Smooth muscle cell of the brain vasculature (primary cell): ENCODE data around the gene MT1HL1.

Source experiments
- DNase-seq: peaks from one replicate; pipeline ENCODE4 v3.0.0-alpha.2; 2012; ENCODE audit warnings: low read depth, low spot score

Gene MT1HL1

DNA sequence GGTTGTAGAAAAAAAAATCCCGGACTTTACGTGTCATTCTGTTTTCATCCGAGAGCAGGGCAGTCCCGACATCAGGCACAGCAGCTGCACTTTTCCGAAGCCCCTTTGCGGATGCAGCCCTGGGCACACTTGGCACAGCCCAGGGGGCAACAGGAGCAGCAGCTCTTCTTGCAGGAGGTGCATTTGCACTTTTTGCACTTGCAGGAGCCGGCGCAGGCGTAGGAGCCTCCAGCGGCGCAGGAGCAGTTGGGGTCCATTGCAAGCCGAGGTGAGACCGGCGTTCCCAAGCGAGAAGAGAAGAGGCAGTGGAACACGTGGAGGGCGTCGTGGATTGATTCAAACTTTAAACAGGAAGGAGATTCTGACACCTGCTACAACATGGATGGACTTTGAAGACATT, at the start of gene MT1HL1:
MT1HL1 (minus strand) TSS at position 326 of the 400 bp plus-strand sequence; CDS start at position 257, 69 bp downstream.
- DNase-seq = no peak

DNA sequence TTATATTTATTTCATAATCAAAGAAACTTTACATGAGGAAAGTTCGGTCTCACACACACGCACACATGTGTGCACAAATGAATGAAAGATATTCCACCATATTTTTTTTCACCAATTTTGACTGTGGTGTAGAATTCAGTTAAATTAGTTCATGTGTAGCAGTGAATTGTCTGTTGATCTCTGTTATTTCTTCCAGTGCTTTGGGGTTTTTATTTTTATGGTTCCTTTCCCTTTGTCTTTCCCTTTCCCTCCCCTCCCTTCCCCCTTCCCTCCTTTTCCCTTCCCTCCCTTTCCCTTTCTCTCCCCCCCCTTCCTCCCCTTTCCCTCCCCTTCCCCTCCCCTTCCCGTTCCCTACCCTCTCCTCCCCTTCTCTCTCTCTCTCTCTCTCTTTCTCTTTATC, 46.7 kb upstream of the MT1HL1 start:
- no peak for DNase-seq

DNA sequence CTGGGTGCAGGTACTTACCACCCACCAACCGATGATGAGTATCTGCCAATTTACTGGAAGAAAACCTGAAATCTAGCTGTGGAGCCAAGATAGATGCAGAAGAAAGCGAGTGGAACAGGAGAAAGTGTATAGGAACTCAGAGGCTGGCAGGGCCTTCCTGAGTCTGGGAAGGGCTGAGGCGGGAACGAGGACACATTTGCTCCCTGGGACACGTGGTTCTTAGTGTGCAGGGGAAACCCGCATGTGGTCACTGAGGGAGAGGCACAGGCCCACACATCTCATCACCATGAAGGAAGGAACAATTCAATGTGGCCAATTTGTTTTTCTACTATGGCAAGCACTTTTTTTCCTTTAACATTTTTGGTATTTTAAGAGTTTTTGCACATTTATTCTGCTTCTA, 45.9 kb upstream of the MT1HL1 start:
- DNase-seq = no peak

DNA sequence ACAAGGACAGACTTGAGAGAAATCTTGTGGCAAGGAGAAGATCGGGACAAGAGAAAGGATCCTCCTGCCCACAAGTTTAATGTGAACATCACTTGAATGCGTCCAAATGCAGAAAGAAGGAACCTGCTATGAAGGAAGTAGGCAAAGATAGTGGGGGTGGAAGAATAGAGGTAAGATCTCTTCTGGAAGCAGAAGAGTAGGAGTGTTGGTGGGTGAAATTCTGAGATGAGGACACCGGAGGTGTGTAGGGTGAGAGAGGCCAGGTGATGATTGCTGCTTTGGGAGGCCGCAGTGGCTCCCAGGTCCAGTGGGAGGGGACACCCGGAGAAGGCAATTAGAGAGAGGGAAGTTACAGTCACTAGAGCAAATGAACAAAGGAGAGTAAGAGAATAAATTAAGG, 44.6 kb upstream of the MT1HL1 start:
- DNase-seq = no peak

DNA sequence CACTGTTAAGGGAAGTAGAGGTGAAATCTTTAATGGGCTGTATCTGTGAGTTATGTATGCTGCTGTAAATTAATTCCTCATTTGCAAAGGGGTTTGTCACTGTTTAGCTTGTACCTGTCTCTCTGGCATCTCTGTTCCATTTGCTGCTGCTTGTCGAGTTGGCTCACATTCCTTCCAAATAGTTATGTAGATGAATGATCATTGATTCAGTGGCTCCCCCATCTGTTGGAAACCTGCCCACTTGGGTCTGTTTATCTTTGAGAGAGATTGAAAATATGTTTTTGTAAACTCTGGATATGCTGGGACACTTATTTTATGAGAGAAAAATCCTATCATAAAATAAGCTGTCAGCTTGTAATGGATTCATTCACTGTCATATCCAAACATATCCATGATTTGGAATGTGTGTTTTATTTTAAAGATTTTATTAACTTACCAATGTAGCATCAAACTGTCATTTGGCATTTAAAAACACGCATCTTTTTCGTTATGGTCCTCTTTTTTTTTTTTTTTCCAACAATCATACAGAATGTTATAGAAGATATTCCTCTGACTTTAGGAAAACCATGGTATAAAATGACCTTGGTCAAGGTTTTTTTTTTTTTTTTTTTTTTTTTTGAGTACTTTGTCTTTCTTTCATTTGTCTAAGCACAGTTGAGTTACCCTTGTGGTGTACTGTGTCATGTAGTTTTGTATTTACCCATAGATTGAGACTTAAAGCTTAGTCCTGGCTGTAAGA, 41.2 kb upstream of the MT1HL1 start:
- no peak for DNase-seq

DNA sequence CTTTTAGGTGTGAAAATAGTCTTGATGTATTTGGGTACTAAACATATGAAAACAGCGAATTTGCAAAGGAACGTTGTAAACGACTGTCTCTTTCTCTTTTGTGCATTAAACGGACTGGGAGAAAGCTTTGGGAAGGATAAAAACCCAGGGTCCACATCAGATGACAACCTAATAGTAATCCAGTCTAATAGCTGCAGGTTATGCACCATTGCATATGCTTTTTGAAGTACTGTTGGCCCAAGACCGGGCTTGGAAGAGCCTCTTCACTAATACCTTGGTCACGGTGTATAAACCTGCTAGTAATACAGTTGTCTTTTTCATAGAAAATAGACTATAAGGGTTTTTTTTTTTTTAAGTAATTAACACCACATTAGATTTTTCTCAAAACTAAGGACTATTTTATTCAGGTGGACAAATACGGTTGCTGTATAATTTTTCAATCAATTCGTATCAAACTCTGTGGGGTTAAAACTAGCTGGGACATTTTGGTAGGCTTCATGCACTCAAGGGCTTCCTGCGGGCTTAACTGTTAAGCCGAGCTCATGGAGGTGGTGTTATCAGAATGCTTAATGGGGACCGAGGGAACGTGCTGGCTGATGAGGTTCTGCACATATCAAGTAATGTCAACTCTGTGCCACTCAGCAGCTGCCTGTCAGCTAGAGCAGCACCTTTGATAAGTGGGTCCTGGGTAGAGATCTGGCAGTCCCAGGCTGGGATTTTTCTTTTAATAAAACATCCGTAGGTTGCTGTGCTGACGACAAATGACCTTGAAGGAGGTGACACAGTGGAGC, 39.8 kb upstream of the MT1HL1 start:
- DNase-seq = no peak

DNA sequence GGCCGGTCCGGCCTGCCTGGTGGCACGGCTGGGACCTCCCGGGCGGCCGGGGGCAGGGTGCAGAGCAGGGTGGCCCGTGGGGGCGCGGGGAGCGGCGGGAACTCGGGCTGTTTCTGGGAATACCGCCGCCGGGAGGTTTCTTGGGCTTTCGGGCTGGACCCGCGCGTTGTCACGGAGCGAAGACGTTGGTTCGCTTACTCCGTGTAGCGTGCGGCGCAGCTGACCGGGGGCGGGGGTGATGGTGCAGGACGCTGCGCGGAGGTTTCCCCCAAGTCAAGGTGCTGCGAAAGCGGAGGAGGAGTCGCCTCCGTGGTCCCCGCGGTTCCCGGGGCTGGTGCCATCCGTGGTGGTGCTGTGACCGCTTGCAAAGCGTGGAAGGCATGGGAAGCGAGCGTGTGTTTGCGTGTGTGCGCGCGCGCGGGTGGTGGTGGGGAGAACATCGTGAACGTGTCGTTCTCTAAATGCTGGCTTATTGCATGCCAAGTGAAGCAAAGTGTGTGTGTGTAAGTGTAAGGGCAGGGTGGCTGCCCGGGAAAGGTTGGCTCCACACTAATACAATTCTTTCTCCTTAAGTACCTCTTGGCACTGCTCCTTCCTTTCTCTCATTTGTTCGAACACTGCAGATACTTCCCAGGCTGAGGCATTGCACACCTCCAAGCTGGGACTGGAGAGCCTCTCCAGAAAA, 38.8 kb upstream of the MT1HL1 start:
- DNase-seq = no peak

DNA sequence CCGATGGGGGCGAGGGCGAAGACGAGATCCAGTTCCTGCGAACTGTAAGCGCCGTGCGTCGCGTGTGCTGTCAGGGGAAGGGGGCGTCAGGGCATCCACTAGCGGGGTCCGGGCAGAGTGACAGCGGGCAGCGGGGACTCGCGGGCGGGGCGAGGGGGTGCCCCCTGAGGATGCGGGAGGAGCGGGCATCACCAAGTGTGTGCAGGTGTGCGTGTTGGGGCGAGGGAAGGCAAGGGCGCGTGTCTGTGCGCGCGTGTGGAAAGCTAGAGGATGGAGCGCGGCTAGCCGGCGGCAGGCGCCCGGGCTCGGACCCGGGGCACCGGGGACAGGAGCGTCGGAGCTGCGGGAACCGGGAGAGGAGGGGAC, 38.3 kb upstream of the MT1HL1 start:
- DNase-seq = no peak

DNA sequence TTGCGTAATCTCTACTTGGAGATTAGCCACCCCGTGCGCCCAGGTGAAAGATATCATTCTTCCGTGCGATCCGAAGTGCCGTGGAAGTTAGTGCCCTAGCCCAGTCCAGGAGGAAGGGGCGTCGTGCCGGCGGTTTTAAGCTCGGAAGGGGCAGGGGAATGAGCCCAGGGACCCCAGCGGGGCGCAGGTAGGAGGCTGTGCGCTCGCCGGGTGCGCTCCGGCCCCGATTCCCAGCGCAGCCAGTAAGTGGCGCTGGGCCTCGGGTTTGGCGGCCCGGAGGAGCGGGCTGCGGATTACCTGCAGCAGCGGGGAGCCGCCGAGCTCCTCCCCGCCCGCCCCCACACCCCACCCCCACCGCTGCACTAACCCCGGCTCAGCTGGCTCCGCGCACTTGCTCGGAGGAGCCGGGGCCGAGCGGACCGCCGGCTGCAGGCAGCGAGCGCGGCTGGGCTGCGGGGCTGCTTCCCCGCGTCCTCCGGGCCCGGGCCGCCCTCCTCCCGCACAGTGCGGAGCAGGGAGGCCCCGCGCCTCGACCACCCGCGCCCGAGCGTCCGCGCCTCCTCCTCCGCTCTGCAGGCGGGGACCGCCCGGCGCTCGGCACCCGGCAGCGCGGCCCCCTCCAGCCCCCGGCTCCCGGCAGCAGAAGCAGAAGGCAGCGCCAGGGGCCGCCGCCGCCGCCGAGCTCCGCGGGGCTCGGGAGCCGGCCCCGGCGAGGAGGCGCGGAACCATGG, 37.7 kb upstream of the MT1HL1 start, which contains the start of gene RYR2:
RYR2 (plus strand) TSS at position 390 of the 731 bp plus-strand sequence; CDS start at position 728, 338 bp downstream.
- no peak for DNase-seq

DNA sequence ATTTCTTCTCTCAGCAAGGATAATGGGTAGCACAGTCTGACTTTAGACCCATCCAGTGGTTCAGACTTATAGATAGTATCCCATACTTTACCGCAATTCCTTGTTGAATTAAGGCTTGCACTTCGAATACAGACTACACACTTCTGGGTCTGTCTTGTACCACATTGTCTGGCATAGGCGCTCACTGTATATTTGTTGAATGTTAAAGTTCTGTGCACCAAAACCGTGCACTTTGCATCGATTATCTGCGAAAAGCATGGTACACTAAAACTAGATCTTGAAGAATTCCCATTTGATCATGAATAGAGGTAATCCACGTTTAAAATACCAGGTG, 37.2 kb upstream of the MT1HL1 start:
- no peak for DNase-seq

DNA sequence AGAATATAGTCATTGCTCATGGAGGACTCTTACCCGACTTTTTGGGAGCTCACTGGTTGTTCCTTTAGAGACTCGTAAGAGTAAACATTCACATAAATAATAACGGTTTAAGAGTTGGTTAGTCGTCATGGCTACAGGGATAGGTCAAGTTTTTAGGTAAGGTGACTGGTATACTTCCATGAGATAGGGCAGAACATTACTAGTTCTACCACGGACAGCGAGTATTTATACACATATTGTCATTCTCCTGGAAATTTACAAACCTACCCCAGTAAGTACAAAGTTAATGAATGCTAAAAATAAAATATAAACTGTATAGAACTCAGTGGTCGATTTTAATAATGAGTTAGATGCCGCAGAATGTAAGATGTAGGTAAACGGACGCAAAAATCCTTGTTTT, 36.6 kb upstream of the MT1HL1 start:
- no peak for DNase-seq

DNA sequence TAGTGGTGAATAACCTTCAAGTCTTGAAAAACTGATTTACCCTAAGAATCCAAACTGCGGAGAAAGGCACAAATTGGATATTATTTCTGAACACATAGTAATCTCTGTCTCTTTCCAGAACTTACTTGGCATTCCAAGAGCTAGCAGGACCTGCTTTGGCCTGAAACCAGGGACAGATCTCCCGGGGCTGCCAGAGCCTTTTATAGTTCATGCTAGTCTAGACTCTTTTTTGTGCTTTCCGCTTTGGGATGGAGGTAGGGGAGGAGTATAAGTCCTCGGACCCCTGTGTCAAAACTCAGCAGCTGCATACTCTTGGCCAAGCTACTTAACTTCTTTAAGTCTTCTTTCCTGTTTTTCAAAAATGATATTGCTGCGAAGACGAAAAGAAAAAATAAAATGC, 34.0 kb upstream of the MT1HL1 start:
- no peak for DNase-seq

DNA sequence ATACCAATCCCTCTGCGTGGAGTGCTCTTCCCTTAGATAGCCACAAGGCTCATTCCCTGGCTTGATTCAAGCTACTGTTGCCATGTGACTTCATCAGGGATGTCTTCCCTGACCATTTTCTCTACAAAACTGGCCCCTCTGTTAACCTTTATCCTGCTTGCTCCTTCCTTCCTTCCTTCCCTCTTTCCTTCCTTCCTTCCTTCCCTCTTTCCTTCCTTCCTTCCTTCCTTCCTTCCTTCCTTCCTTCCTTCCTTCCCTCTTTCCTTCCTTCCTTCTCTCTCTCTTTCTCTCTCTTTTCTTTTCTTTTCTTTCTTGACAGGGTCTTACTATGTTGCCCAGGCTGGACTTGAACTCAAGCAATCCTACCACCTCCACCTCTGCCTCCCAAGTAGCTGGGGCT, 31.5 kb upstream of the MT1HL1 start:
- DNase-seq = no peak

DNA sequence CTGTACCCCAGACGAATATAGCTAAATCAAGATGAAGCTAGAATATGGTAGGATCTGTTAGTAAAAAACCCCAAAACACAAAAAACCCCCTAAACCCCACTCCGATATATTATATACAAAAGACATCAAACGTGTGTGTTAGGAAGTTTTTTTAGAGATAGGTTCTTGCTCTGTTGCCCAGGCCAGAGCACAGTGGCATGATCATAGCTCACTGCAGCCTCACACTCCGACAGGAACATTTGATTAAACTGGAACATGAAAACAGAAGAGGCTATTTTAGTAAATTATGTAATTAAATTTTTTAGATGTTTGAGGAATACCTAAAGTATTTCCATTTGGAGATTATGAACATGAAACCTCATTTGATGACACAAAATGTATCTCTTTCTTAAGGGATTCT, 29.6 kb upstream of the MT1HL1 start:
- no peak for DNase-seq

DNA sequence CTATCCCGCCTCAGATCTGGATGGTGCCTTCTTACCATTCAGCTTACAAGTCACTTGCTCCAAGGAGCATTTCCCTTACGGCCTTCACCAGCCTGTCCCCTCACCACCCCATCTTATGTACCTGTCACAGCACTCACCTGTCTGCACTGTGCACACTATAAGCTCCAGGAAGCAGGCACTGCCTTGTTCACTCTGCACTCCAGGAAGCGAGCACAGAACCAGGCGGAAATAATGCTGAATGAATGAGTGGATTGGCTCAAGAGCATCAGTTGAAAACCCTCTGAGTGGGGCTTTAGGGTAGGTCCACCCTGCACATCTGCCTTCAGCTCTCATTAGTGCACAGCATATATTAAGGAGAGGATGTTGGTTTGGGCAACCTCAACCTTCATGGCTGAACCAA, 28.8 kb upstream of the MT1HL1 start:
- no peak for DNase-seq

DNA sequence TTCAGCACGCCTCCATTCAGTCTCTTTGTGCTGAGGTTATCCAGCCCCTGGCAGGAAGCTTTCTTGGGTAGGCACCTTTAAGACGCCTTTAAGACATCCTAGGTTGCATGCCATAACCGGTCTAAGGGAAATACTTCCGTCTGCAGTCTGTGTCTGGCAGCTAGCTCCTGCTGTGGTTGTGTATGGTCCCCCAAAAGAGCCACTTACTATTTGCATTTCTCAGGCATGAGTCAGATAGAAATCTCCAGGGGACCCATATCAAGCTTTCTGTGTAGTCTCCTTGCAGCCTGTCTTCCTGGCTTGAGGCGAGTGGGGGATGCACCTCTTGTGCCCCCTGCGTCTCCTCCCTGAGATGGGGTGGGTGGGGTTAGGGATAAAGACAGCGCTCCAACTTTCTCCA, 27.8 kb upstream of the MT1HL1 start:
- no peak for DNase-seq

DNA sequence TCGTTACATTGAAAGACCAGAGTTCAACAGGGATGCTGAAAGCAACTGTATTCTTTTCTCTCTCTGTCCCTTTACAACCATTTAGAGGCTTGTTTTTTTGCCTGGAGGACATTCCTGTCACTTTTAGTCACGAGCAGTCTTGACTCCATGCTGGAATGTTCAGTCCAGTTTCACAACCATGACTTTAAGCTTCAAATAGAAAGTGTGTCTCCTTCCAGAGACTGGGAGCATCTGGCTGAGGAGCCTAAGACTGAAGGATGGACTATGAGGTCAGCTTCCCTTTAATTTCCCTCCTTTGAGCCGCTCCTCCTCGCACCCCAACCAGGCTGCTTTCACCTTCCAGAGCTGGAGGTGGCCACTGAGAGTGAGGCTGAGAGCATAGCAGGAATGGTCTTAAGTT, 27.2 kb upstream of the MT1HL1 start:
- no peak for DNase-seq

DNA sequence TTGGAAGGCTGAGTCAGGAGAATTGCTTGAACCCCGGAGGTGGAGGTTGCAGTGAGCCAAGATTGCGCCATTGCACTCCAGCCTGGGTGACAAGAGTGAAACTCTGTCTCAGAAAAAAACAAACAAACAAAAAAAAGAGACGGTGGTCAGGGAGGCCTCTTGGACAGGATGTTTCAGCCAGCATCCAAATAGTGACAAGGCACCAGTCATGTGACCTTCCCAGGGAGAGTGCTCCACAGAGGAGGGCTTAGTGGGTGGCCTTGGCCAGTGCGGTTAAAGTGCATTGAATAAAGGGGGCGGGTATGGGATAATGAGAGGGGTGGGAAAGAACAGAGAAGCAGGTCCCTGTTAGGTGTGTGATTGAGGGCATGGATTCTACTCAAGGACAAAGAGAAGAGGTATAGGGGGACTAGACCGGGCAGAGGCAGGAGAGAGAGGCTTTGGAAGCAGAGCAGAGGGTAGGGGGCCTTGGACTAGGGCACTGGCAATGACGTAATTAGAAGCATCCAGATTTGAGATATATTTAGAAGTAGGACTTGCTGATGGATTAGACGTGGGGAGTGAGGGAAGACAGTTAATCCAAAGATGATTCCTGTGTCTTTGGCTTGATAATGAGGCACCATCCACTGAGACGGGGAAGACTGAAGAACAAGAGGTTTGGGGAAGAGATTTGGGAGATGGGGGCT, 25.8 kb upstream of the MT1HL1 start:
- no peak for DNase-seq

DNA sequence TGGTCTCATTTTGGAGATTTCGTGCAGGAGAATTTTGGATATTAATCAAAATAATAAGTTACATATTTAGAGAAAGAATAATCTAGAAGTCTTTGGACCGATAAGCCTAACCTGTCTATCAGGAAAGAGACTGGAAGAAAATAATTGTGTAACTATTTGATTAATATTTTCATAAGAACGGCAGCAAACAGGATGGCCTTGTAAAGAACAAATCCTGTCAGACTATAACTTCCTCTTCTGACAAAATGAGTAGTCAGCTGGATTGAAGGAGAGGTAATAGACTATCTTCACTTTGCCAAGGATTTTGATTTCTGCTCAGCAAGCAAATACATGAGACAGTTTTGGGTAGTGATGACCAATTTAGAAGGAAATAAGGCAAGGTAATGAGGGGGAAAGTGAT, 25.0 kb upstream of the MT1HL1 start:
- no peak for DNase-seq

DNA sequence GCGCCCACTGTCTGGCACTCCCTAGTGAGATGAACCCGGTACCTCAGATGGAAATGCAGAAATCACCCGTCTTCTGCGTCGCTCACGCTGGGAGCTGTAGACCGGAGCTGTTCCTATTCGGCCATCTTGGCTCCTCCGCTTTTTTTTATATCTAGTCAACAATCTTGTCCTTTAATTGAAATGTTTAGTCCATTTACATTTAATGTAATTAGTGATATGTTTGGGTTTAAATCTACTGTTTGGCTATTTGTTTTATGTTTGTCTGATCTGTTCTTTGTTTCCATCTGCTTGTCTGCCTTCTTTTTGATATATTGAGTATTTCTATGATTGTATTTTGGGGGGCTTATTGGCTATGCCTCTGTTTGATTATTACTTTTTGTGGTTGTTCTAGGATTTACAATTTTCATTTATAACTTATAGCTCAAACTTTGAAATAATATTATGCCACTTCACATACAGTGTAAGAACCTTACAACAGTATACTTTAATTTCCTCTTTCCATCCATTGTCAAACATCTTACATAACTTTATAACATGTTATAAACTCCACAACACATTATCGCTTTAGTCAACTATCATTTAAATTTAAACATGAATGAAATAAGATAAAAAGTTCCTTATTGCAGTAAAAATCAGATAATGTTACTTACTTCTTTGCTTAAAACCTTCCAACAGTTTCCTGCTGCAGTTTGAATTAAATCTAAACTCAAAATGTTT, 21.3 kb upstream of the MT1HL1 start:
- no peak for DNase-seq

DNA sequence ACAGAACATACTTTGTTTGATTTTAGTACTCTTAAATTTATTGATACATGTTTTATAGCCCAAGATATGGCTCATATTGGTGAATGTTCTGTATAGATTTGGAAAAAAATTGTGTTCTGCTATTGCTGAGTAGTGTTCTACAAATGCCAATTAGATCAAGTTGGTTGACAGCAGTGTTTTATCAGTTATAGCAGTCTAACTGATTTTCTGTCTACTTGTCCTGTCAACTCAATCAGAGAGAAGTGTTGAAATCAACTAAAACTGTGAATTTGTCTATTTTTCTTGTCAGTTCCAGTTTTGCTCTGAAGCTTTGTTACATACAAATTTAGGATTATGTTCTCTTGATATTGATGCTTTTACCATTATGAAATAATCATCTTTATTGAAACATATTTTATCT, 14.7 kb upstream of the MT1HL1 start:
- no peak for DNase-seq
